GM21381 (cell line): Measurements from ENCODE around the gene DPYSL4.

Experiments used
- ATAC-seq: cut with Tn5 transposase; IDR thresholded peaks from one replicate; pipeline ENCODE4 v1.9.1; 2021; ENCODE audit warnings: mild to moderate bottlenecking, moderate library complexity; ENCODE audit not compliant: unreplicated experiment

The DPYSL4 gene

GRCh38 chr10:132225073-132225848 is 38.5 kb downstream of the DPYSL4 start:
- ATAC-seq = no peak

GRCh38 chr10:132225849-132226205 is 39.1 kb downstream of the DPYSL4 start:
- ATAC-seq = no peak

- no peak for ATAC-seq
Observed at GRCh38 chr10:132226586-132227405, 40.0 kb downstream of the DPYSL4 start.

- no peak for ATAC-seq
Observed at GRCh38 chr10:132227851-132228390, 41.2 kb downstream of the DPYSL4 start.

GRCh38 chr10:132228616-132229015 is 41.9 kb downstream of the DPYSL4 start:
- ATAC-seq = no peak

GRCh38 chr10:132229096-132229495 is 42.3 kb downstream of the DPYSL4 start:
- no peak for ATAC-seq

GRCh38 chr10:132229834-132230556 is 43.2 kb downstream of the DPYSL4 start:
- ATAC-seq = no peak

GRCh38 chr10:132230557-132231210 is 43.9 kb downstream of the DPYSL4 start:
- ATAC-seq = no peak

GRCh38 chr10:132231656-132232022 is 44.9 kb downstream of the DPYSL4 start:
- ATAC-seq = no peak

- ATAC-seq = no peak
Observed at GRCh38 chr10:132232023-132232951, 45.5 kb downstream of the DPYSL4 start.

GRCh38 chr10:132232981-132233380 is 46.2 kb downstream of the DPYSL4 start:
- no peak for ATAC-seq

- ATAC-seq = no peak
Observed at GRCh38 chr10:132233501-132234085, 46.8 kb downstream of the DPYSL4 start.

GRCh38 chr10:132234860-132235259 is 48.1 kb downstream of the DPYSL4 start:
- no peak for ATAC-seq

GRCh38 chr10:132236161-132236560 is 49.4 kb downstream of the DPYSL4 start:
- no peak for ATAC-seq

GRCh38 chr10:132236881-132237280 is 50.1 kb downstream of the DPYSL4 start:
- no peak for ATAC-seq

- no peak for ATAC-seq
Observed at GRCh38 chr10:132237396-132237795, 50.6 kb downstream of the DPYSL4 start.

- ATAC-seq = no peak
Observed at GRCh38 chr10:132237871-132238270, 51.1 kb downstream of the DPYSL4 start.

GRCh38 chr10:132238371-132239125 is 51.8 kb downstream of the DPYSL4 start:
- ATAC-seq = no peak
